ENCODE data around the gene PNLDC1. TPM values are rescaled to one million over a fixed set of nuclear protein-coding genes. Genes with fewer than 3 reads are reported as not detected.

PNLDC1 gene
- total and polyA plus RNA-seq, 2 of the 4 experiments (the other 2 are of a cell fraction) = not detected

- H3K9ac ChIP-seq (ENCODE audit: low read depth, low read length) = no peak overlapping the region
- H3K36me3 ChIP-seq (ENCODE audit: control insufficient read depth, insufficient read depth, low read length) = no peaks in the 10 kb centered on the region
- no peaks in the 10 kb centered on the region for H3K79me1 ChIP-seq (ENCODE audit: low read depth in 1 of 2, low read length in 2 of 2)
- no peak overlapping the region for H2AFZ ChIP-seq (replicated peaks; ENCODE audit: low read length, poor library complexity)
- no peak for TF ChIP-seq RAD21 (IDR thresholded peaks at IDR 0.05; ENCODE audit: low read length)
- TF ChIP-seq MXI1 (IDR thresholded peaks at IDR 0.05; ENCODE audit: borderline replicate concordance, low read depth, low read length) = no peak
- no peak for TF ChIP-seq CEBPB (IDR thresholded peaks at IDR 0.05; ENCODE audit: low read depth, low read length)
- TF ChIP-seq MAFK (IDR thresholded peaks at IDR 0.05; ENCODE audit: low read depth, low read length) = no peak
- no peak for TF ChIP-seq NFE2L2 (IDR thresholded peaks at IDR 0.05; ENCODE audit: low read depth, low read length)
- TF ChIP-seq CHD1 (IDR thresholded peaks at IDR 0.05; ENCODE audit: low read depth, low read length) = no peak
- TF ChIP-seq POLR2A (IDR thresholded peaks at IDR 0.05; ENCODE audit: low read depth, low read length) = no peak
- TF ChIP-seq SMC3 (IDR thresholded peaks at IDR 0.05; ENCODE audit: low read depth, low read length) = no peak
- no peak for TF ChIP-seq CTCF (conservative IDR thresholded peaks at IDR 0.05; ENCODE audit: low read depth, low read length)
- TF ChIP-seq RFX5 (IDR thresholded peaks at IDR 0.05; ENCODE audit: low read depth, low read length) = no peak
- TF ChIP-seq BHLHE40 (IDR thresholded peaks at IDR 0.05; ENCODE audit: low read depth, low read length) = no peak
- no peak for TF ChIP-seq ELK1 (IDR thresholded peaks at IDR 0.05; ENCODE audit: borderline replicate concordance, low read depth, low read length)
- TF ChIP-seq FOS (IDR thresholded peaks at IDR 0.05; ENCODE audit: low read depth, low read length) = no peak
- H2AK5ac ChIP-seq (ENCODE audit: low read depth, low read length) = no peak overlapping the region
- H3K9me3 ChIP-seq (ENCODE audit: control insufficient read depth, insufficient read depth, low read length) = no peaks in the 10 kb centered on the region
- no peaks in the 10 kb centered on the region for H3K9me1 ChIP-seq (ENCODE audit: insufficient read depth, low read length)
- no peaks in the 10 kb centered on the region for H3K27me3 ChIP-seq (ENCODE audit: control insufficient read depth, insufficient read depth, low read length)
- H3K18ac ChIP-seq (ENCODE audit: low read depth, low read length) = no peak overlapping the region
- H3K4ac ChIP-seq (ENCODE audit: low read depth, low read length) = no peak overlapping the region
- no peaks in the 10 kb centered on the region; the same call in 1 of the 2 replicates for H3K4me1 ChIP-seq (ENCODE audit: control insufficient read depth, insufficient read depth, low read length)
- intact Hi-C loops (cut with micrococcal nuclease) = no loop called here
- no peak overlapping the region for H4K8ac ChIP-seq (ENCODE audit: low read depth in 2 of 2, low read length in 2 of 2)
- H2BK20ac ChIP-seq (ENCODE audit: low read depth, low read length) = no peak overlapping the region
- no peak overlapping the region for H3K4me2 ChIP-seq (ENCODE audit: low read depth, low read length)
- H4K5ac ChIP-seq (ENCODE audit: low read depth, low read length) = no peak overlapping the region
- in situ Hi-C loops (cut with MboI; ENCODE audit: low sequenced_read_pairs) = loop anchor here (25.0 kb wide), 1 partner anchor 618 kb away; no protein-coding TSS in a partner anchor
- no peak overlapping the region for H3K27ac ChIP-seq (ENCODE audit: insufficient read depth, low read length)
- no peak overlapping the region for H3K4me3 ChIP-seq (ENCODE audit: insufficient read depth, low read depth, low read length)
- no peak overlapping the region for H2BK120ac ChIP-seq (ENCODE audit: low read depth, low read length)
- no peak overlapping the region for H3K14ac ChIP-seq (replicated peaks; ENCODE audit: low read depth, low read length)
- H2BK15ac ChIP-seq (ENCODE audit: low read depth, low read length) = no peak overlapping the region
- CTCF ChIA-PET = no interaction called here
- H4K20me1 ChIP-seq (ENCODE audit: insufficient read depth, low read length) = no peaks in the 10 kb centered on the region
- no peak for DNase-seq
- no peak overlapping the region for H2AK9ac ChIP-seq (replicated peaks; ENCODE audit: low read depth, low read length, poor library complexity)
- BruUV-seq (replicated peaks) = no TSS peak
- dilution Hi-C loops (cut with HindIII; ENCODE audit: low sequenced_read_pairs, unreplicated experiment) = no loop called here
- no peak overlapping the region for H3K56ac ChIP-seq (ENCODE audit: extremely low read depth, insufficient read depth, low read length)
- 95% methylated on average over 4 of the region's 6 CpGs; no CpG with 5 or more reads in 1 of the 2 experiments for WGBS, 2 experiments (ENCODE audit: extremely low coverage in 2 of 2, insufficient read length in 1 of 2)
- no peak for ATAC-seq (ENCODE audit: low read depth)
- no peak overlapping the region for H4K91ac ChIP-seq (ENCODE audit: insufficient read depth, low read depth, low read length)
- POLR2A ChIA-PET (ENCODE audit: unreplicated experiment) = no interaction called here
- no peak overlapping the region for H2BK5ac ChIP-seq (ENCODE audit: low read depth, low read length, poor library complexity, severe bottlenecking)
- no peak overlapping the region for H3K23ac ChIP-seq (ENCODE audit: low read depth, low read length)
These were observed 5.5 kb downstream of the PNLDC1 start for GRCh38 chr6:159805440-159806020.
